ENCODE measurements around the gene MYO5C. TPM values are rescaled to one million over a fixed set of nuclear protein-coding genes. Genes with fewer than 3 reads are reported as not detected.

Gene MYO5C
- polyA plus RNA-seq, 6 donors from 2014 or later, result 0.08 to 0.32 (median 0.22) TPM; not detected in 2

DNA sequence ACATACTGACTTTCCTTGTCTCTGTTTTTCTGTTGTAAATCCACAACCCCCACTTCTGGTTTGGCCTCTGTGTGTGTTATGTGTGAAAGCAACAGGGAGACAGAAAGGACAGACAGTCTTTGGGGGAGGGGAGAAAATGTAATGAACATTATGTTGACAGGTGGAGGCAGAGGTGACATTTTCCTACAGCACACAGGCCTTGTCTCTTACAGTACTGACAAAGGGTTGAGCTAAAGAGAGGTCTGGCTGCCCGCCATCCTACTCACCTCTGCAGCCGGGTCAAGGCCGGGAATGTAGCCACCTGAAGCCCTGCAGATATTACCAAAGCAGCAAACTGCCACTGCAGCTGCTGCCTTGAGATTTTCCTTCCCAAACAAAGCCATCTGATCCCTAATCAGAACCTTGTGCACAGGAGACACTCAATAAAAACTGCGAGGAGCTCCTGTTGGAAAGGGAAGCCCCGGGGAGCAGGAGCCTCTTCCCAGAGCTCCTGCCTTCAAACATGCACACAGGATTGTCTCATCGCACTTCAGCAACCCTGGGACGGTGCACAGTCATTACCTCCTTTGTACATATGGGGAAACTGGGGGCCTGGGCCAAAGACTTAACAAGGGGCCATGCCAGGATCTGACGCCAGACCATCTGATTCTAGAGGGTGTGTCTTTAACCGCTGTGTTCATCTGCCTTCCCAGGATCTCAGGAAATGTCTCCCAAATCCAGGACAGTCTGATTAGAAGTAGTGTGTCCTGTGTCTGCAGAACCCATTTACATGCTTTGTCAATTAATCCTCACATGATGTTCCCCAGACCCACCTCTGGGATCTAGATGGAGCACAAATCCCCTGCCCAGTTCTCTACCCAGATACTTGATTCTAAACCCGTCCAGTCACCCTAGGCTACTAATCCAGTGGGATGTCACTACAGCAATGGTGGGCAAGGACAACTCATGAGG is 14.2 kb downstream of the MYO5C start:
- Mint-ChIP-seq H3K4me1 (no peaks in the 10 kb centered on the region), H3K27ac (peak overlapping the region in 2 of 6 donors; percentile 67 to 78), H3K4me3 (no peak overlapping the region), H3K27me3 (no peaks in the 10 kb centered on the region), H3K36me3 (no peaks in the 10 kb centered on the region), H3K9me3 (no peaks in the 10 kb centered on the region)
- no peak for DNase-seq
- ATAC-seq (ENCODE audit: low read depth in 2 of 2), result no peak

DNA sequence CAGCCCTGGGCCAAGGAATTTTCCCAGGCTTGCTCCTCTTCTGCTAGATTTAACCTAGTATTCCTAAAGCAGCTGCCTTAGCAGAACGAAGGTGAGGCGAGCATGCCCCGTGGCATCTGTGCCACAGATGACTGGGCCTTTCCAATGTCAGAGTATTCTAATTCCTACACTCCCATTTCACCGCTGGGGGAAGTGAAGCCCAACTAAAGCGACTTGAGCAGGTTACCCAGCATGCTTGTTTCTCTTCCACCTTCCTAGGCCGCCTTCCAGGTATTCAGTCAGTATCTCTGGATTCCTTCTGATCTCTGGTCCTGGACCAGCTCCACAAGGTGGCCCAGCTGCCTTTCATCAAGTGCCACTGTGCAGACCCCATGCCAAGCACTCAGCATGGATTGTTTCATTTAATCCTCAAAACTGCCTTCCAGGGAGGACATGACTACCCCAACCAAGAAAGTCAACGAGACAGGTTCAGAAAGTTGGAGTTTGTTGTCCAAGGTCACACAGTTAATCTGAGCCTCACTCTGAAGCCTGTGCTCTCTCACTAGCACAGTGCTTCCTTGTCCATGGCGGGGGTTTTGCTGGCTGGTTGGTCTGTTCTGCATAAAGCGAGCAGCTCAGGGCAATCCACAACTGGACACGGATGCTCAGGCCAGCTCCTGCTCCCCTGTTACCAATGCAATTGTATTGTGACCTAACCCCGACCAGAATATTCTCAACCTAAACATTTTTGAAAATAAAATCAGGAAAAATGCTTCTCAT is 15.1 kb downstream of the MYO5C start:
- Mint-ChIP-seq H3K27me3 (peaks cover 0 to 8% (median 7%) of the 10 kb centered on the region in 3 donors), H3K36me3 (no peaks in the 10 kb centered on the region), H3K27ac (peak overlapping the region in 1 of 6 donors; percentile 69), H3K9me3 (no peaks in the 10 kb centered on the region), H3K4me3 (no peak overlapping the region), H3K4me1 (no peaks in the 10 kb centered on the region)
- DNase-seq, result no peak
- ATAC-seq (ENCODE audit: low read depth in 2 of 2), result no peak

DNA sequence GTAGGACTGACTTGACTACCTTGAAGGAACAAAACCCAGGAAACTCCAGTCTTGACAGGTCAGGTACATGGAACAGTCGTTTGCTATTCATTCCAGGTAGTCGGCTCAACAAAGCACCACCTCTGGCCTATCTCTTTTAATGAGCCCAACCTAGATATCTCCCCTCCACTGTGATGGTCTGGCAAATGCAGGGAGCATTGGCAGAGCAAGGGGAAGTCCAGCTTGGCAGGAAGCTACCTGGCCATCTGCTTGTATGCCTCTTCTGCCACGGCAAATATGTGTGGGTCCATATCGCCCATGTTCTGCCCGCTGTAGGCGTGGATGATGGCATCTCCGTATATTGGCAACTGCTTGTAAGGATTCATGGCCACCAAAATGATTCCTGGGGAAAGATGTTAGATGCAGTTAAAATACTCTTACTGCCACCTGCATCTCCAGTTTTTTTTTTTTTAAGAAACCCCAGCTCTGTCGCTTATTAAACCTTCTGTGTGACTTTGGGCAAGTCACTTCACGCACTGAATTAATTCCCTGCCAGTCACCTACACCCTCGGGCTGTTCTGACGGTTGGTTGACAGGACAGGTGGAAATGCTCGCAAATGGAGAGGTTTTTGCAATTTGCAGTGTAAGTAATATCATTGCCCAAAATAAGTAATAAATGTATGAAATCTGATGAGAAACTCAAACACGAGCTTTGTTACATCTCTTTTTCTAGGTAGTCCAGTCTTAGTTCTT is 16.8 kb downstream of the MYO5C start:
- Mint-ChIP-seq H3K4me1 (no peaks in the 10 kb centered on the region), H3K27me3 (peaks cover 0 to 10% (median 8%) of the 10 kb centered on the region in 3 donors), H3K36me3 (no peaks in the 10 kb centered on the region), H3K9me3 (no peaks in the 10 kb centered on the region), H3K4me3 (no peak overlapping the region), H3K27ac (peak overlapping the region in 3 of 6 donors; percentile 26 to 47 (median 28))
- DNase-seq (no peak), ATAC-seq (ENCODE audit: low read depth in 2 of 2) (no peak)

DNA sequence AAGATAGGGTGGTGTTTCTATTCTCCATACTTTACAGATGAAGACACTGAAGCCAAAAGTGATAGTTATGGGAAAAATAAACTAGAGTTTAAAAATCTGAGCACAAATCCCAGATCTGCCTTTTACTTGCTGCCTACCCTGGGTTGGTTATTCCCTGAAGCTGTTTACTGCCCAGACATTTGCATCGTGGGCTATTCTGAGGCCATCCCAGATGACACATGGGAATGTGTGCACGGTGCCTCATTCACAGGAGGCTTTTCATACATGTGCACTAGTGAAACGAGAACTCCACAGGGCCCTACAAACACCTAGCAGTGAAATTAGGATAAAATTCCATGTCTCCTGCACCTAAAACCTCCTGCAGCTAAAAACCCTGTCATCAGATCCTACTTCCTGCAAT is 17.5 kb downstream of the MYO5C start:
- no peak for DNase-seq
- Mint-ChIP-seq H3K4me3 (no peak overlapping the region), H3K9me3 (no peaks in the 10 kb centered on the region), H3K27ac (no peak overlapping the region), H3K4me1 (no peaks in the 10 kb centered on the region), H3K27me3 (peaks cover 0 to 10% (median 8%) of the 10 kb centered on the region in 3 donors), H3K36me3 (no peaks in the 10 kb centered on the region)
- no peak for ATAC-seq (ENCODE audit: low read depth in 2 of 2)

DNA sequence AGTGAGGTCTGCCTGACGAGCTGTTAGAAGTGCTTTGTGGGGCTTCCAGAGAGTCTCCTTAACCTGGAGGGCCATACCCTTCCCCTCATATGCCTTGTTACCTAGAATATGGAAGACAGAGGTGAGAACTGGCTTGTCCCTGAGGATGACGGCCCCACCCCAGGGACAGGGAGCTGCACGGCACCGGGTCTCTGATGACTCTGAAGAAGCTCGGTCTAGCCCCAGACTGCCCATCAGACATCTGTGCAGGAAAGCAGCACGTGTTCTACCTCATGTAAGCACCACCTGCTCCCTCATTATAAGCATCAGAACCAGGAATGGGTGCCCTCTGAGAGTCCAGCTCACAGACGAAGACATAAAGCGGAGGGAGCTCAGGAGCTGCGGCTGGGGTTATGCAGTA is 18.0 kb downstream of the MYO5C start:
- H3K4me1 Mint-ChIP-seq, result no peaks in the 10 kb centered on the region
- DNase-seq, result no peak
- no peaks in the 10 kb centered on the region for H3K36me3 Mint-ChIP-seq
- no peak overlapping the region for H3K27ac Mint-ChIP-seq
- H3K4me3 Mint-ChIP-seq, result no peak overlapping the region
- peaks cover 0 to 10% (median 8%) of the 10 kb centered on the region in 3 donors for H3K27me3 Mint-ChIP-seq
- no peak for ATAC-seq (ENCODE audit: low read depth in 2 of 2)
- no peaks in the 10 kb centered on the region for H3K9me3 Mint-ChIP-seq

DNA sequence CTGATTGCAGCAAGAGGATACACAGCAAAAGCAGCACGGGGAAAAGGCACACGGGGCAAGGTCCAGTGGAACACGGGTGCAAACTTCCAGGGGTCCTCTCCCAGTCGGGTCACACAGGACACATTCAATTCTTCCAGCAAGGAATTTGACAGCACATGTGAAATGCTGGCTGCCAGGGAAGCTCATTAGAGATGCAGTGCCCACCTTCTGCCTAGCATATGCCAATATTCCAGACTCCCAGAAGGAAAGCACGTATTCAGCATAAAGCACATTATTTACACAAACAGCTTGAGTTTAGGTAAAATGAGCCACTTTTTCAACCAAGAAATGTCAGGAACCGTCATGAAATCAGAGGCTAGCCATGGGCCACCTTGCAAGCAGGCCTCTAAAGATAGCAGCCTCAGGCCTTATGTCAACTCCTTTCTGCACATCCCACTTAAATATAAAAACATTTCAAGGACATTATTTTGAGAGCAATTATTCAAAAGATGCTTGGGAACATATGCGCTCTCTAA is 19.3 kb downstream of the MYO5C start:
- DNase-seq (no peak), ATAC-seq (ENCODE audit: low read depth in 2 of 2) (no peak)
- no peaks in the 10 kb centered on the region for H3K9me3 Mint-ChIP-seq
- no peaks in the 10 kb centered on the region for H3K36me3 Mint-ChIP-seq
- peak overlapping the region in 1 of 6 donors; percentile 1 for H3K27ac Mint-ChIP-seq
- peaks cover 0 to 10% (median 8%) of the 10 kb centered on the region in 3 donors for H3K27me3 Mint-ChIP-seq
- H3K4me3 Mint-ChIP-seq, result no peak overlapping the region
- H3K4me1 Mint-ChIP-seq, result no peaks in the 10 kb centered on the region

DNA sequence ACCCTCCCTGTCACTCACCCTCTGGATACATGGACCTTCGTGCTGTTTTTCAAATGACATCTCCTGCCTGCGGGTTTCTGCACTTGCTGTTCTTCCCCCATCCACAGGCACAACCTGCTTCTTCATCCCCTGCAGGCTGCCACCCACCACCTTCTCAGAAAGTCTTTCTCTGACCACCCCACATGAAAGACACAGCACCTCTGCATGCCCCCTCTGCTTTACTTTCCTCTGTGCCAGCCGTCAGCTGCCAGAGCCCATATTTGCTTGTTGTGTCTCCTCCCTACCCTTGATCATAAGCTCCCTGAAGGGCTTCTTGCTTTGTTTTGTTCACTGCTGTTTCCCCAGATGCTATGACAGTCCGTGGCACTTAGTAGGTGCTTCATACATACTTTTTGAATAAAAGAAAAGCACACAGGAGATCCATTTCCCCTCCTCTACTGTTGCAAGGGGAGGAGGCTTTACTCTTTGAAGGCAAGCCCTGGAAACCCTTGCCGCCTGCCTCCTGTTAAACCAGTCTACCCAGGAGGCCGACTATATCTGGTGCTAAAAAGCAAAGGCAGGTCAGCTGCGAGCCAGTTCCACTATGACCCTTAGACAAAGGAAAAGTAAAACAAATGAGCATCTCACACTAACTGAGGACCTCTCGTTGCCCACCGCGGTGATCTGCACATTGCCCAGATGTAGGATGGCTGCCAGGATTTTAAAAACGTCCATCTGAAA is 31.9 kb downstream of the MYO5C start:
- Mint-ChIP-seq H3K4me3 (peak overlapping the region in 1 of 8 donors; percentile 59), H3K36me3 (no peaks in the 10 kb centered on the region), H3K9me3 (no peaks in the 10 kb centered on the region), H3K27ac (peak overlapping the region in 4 of 6 donors; percentile 86 to 95 (median 88)), H3K4me1 (peaks cover 23 to 35% (median 31%) of the 10 kb centered on the region in 3 donors), H3K27me3 (no peaks in the 10 kb centered on the region)
- DNase-seq, result no peak
- no peak for ATAC-seq (ENCODE audit: low read depth in 2 of 2)

DNA sequence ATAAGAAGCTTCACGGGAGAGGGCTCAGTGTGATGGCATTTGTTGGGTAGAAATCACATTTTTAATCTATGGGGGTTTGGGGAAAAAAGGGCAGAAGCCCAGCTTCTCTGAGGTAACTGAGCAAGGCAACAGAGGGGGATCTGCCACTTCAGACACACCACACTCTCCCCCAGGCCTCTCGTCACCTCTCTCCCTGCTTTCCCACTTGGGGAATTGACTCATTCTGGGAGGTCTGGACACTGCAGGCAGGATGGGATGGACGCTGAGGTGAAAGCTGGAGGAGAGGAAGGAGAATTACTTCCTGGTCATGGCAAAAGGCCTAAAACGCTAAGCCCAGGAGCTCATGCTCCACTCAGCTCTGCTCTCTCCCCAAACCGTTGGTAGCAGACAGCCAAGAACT is 33.2 kb downstream of the MYO5C start:
- no peaks in the 10 kb centered on the region for H3K36me3 Mint-ChIP-seq
- ATAC-seq (ENCODE audit: low read depth in 2 of 2), result no peak
- DNase-seq, result no peak

DNA sequence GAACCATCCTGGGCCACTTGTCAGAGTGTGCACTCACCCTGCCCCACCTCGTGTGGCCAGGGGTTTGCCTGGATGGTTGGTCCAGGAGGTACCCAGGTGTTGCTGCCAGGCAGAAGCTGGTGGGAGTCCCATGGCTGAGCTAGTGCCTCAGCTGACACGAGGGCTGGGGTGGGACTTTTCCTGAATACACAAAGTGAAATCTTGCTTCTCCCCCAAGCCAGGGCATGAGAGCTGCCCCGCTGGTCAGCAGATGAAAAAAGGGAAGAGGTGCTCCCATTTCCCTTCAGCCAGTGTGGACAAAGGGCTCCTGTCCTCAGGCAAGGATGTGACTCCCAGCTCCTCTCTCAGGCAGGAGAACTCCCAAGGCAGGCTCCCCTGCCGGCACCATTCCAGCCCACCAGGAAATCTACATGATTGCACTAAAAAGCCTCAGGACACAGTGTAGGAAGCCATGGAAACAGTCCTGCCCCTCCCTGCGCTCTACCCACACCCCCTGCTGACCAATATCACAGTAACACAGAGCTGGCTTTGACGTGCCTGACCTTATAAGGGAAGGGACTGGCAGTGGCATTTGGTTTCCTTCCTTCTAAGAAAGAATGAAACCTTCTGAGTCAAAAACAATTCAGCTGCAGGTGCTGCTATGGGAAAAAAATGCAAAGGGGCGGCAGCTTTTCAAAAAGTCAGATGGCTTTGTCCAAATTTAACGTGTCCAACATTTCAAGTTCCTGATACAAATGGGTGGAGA is 33.9 kb downstream of the MYO5C start:
- Mint-ChIP-seq H3K36me3 (no peaks in the 10 kb centered on the region), H3K27ac (peak overlapping the region; percentile 66 to 91 (median 88)), H3K4me1 (peaks cover 23 to 35% (median 31%) of the 10 kb centered on the region in 3 donors)

More for the DNA sequence above, 33.2 kb downstream of the MYO5C start:
- H3K27ac Mint-ChIP-seq, result peak overlapping the region; percentile 66 to 91 (median 88)
- H3K9me3 Mint-ChIP-seq, result no peaks in the 10 kb centered on the region
- H3K4me1 Mint-ChIP-seq, result peaks cover 23 to 35% (median 31%) of the 10 kb centered on the region in 3 donors
- H3K27me3 Mint-ChIP-seq, result no peaks in the 10 kb centered on the region
- peak overlapping the region in 6 of 8 donors; percentile 25 to 77 (median 55) for H3K4me3 Mint-ChIP-seq

DNA sequence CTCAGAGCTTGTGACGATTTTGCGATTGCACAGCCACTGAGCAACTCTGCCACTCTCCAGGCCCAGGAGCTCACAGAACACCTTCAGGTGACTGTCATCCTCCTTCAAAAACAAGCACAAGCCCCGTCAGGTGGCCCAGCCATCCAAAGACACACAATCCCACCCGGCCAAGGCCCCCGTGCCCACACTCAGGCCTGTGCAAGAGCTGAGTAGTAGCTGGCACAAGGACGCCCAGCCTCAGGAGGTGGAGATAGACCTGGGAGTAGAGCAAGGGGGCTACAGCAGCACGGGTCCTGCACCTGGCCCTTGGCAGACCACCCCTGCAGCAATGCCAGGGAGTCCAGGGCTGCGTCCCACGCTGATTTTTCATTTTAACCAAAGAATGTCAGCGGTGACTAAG is 34.6 kb downstream of the MYO5C start:
- Mint-ChIP-seq H3K27ac (peak overlapping the region in 5 of 6 donors; percentile 29 to 83 (median 67)), H3K9me3 (no peaks in the 10 kb centered on the region), H3K4me1 (peaks cover 28 to 42% (median 38%) of the 10 kb centered on the region in 3 donors), H3K27me3 (no peaks in the 10 kb centered on the region), H3K36me3 (no peaks in the 10 kb centered on the region), H3K4me3 (peak overlapping the region in 1 of 8 donors; percentile 29)
- no peak for ATAC-seq (ENCODE audit: low read depth in 2 of 2)
- no peak for DNase-seq

More for the DNA sequence above, 33.9 kb downstream of the MYO5C start:
- Mint-ChIP-seq H3K4me3 (peak overlapping the region in 7 of 8 donors; percentile 25 to 77 (median 65)), H3K27me3 (no peaks in the 10 kb centered on the region), H3K9me3 (no peaks in the 10 kb centered on the region)
- ATAC-seq (ENCODE audit: low read depth in 2 of 2) (peak; percentile 97 to 98), DNase-seq (peak; percentile 51)

DNA sequence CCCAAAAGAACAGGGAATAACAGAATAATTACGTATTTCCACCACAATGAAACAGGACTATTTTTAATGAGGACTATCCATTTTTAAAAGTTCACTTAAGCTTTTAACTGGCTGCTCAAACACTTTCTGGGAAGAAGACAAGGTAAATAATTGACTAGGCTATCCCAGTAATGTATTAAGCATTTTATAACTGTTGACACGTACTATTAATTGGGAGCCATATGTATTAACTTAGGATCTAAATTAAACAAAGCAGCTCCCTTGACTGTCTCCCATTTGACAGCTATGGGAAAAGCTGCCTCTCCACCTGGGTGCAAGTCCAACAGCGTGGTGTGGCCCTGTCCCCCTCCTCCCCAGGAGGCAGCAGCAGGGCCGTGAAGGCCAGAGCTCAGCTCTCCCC is 36.1 kb downstream of the MYO5C start:
- peak overlapping the region in 1 of 6 donors; percentile 44 for H3K27ac Mint-ChIP-seq
- no peaks in the 10 kb centered on the region for H3K9me3 Mint-ChIP-seq
- no peaks in the 10 kb centered on the region for H3K36me3 Mint-ChIP-seq
- DNase-seq (no peak), ATAC-seq (ENCODE audit: low read depth in 2 of 2) (no peak)
- H3K27me3 Mint-ChIP-seq, result no peaks in the 10 kb centered on the region
- no peak overlapping the region for H3K4me3 Mint-ChIP-seq
- peaks cover 33 to 47% (median 42%) of the 10 kb centered on the region in 3 donors for H3K4me1 Mint-ChIP-seq

DNA sequence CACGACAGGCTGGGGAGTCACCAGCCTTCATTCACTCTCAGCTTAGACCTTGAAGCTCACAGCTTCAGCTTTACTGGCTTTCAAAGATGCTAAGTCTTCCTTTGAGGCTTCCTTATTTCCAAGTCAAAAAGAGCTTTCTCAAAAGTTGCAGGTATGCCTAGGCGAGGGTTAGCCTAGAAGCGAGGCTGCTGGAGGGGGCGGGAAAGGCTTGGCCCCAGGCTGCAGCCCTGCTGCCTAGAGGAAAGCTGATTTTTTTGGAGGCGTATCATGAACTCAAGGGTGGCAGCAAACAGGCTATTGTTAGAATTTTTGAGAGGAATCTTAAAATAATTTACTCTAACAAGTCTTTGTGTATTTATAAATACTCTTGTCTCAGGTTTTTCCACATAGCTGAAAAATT is 37.1 kb downstream of the MYO5C start:
- Mint-ChIP-seq H3K27me3 (no peaks in the 10 kb centered on the region), H3K36me3 (no peaks in the 10 kb centered on the region), H3K4me3 (no peak overlapping the region), H3K27ac (peak overlapping the region in 3 of 6 donors; percentile 44 to 78 (median 73)), H3K9me3 (no peaks in the 10 kb centered on the region), H3K4me1 (peaks cover 40 to 51% (median 48%) of the 10 kb centered on the region in 3 donors)
- DNase-seq (no peak), ATAC-seq (ENCODE audit: low read depth in 2 of 2) (no peak)
